ENCODE data around the gene TOE1.
A peak's percentile ranks its signal among the peaks of the same experiment; 100 is the strongest.
"Not testable (repeated sequence)": the region's sequence is repeated elsewhere in the genome, so short reads cannot be mapped to it uniquely, and the experiment has no call there.

Gene TOE1

DNA sequence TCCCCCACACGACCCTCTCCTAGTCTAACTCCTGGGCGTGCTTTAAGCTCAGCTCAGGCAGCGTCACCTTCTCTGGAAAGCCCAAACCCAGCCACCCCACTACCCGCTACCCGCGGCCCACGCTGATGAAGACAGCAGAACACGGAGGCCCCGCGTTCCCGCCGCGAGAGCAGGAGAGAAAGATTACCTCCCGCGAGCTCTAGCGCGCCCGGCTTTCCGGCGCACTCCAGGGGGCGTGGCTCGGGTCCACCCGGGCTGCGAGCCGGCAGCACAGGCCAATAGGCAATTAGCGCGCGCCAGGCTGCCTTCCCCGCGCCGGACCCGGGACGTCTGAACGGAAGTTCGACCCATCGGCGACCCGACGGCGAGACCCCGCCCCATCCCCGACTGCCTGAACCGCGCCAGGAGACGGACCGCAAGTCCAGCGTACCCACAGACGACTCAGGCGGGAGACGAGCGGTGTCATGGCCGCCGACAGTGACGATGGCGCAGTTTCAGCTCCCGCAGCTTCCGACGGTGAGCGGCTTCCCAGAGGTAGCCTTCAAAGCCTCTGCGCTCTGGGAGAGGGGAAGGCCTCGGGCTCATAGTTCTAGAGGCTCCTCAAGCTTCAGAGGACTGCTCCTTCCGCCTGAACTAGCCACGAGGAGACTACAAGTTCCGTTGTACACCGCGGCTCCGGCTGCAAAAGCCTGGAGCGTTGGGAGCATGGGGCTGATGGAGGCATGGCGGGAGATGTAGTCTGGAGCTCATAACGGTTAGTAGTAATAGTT, at the start of gene TOE1, which contains the start of gene MUTYH:
TSS of gene TOE1 (plus strand) at position 382 of the 770 bp plus-strand sequence. CDS start at position 465, 83 bp downstream.
TSS of gene MUTYH (minus strand) at position 652 of the 770 bp plus-strand sequence. CDS start 5,935 bp downstream, outside the sequence.
- peak; percentile 84 for DNase-seq (ENCODE audit: low read depth)

- not testable (repeated sequence) for DNase-seq (ENCODE audit: low read depth)
Observed at GRCh38 chr1:45291002-45291401, 49.0 kb upstream of the TOE1 start.

GRCh38 chr1:45291716-45292115, 48.3 kb upstream of the TOE1 start:
- no peak for DNase-seq (ENCODE audit: low read depth)

DNA sequence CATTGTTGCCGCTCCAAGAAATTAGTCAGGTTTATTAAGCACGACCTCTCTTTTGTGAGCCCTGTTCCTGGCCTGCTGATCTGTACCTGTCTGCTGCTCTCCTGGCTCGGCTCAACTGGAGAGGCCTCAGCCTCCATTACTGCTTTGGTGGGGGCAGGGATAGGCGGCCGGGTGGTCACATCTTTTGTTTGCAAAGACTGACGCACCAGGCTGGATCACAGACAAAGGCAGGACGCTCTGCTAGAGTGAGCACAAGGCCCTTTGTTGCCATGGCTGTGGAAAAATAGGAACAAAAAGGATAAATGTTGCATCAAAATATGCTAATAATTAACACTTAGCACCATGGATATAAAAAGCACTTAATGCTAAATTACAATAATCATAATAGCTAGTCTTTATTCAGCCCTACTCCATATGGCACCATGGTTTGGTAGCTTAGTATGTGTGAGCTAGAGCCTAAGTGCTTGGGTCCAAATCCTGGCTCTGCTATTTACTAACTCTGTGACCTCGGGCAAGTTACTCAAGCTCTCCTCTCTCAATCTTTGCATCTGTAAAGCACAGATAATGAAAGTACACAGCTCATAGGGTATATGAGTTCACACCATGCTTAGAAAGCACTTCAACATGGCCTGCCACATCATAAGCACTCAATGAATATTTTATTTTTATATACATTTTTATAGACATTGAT, 42.2 kb upstream of the TOE1 start:
- DNase-seq (ENCODE audit: low read depth), result no peak

GRCh38 chr1:45299296-45299695, 40.7 kb upstream of the TOE1 start:
- DNase-seq (ENCODE audit: low read depth), result no peak

DNA sequence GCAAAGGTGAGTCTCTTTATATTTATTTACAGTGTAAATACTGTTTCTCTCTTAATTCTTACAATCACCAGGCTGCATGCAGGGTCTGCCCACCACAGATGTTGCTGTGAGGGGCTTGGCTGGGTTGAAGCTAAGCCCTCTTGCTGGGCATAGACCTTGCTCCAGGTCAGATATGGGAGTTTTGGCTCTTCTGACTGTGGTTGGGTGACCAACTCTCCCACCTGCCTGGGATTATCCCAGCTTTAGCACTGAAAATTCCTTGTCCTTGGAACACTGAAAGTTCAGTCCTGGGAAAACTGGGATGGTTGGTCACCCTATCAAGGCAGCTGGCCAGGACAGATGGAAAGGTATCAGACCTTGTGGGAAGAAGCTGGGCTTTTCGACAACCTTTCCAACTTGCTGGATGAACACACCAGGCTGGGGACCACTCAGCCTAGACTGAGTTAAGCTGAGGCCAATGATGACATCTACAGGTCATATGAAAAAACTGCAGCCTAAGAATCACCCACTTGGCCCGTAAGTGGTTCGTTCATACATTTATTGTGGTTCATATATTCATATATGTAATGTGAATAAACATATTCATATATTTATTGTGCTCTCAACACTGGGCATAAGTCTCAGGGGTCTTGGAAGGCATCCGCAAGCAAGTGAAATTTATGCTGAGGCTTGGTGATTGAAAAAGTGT, 39.8 kb upstream of the TOE1 start:
- no peak for DNase-seq (ENCODE audit: low read depth)

- DNase-seq (ENCODE audit: low read depth), result no peak
Observed at GRCh38 chr1:45300669-45300997, 39.3 kb upstream of the TOE1 start.

DNA sequence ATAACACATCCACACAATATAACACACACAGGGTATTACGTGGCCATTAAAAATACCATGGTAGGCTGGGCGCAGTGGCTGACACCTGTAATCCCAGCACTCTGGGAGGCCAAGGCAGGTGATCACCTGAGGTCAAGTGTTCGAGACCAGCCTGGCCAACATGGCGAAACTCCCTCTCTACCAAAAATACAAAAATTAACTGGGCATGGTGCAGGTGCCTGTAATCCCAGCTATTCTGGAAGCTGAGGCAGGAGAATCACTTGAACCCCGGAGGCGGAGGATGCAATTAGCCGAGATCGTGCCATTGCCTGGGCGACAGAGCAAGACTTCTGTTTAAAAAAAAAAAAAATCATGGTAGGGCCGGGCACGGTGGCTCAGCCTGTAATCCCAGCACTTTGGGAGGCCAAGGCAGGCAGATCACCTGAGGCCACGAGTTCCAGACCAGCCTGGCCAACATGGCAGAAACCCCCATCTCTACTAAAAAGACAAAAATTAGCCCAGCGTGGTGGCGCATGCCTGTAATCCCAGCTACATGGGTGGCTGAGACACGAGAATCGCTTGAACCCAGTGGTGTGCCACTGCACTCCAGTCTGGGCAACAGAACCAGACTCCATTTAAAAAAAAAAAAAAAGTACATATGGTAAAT, 37.3 kb upstream of the TOE1 start:
- DNase-seq (ENCODE audit: low read depth), result no peak

DNA sequence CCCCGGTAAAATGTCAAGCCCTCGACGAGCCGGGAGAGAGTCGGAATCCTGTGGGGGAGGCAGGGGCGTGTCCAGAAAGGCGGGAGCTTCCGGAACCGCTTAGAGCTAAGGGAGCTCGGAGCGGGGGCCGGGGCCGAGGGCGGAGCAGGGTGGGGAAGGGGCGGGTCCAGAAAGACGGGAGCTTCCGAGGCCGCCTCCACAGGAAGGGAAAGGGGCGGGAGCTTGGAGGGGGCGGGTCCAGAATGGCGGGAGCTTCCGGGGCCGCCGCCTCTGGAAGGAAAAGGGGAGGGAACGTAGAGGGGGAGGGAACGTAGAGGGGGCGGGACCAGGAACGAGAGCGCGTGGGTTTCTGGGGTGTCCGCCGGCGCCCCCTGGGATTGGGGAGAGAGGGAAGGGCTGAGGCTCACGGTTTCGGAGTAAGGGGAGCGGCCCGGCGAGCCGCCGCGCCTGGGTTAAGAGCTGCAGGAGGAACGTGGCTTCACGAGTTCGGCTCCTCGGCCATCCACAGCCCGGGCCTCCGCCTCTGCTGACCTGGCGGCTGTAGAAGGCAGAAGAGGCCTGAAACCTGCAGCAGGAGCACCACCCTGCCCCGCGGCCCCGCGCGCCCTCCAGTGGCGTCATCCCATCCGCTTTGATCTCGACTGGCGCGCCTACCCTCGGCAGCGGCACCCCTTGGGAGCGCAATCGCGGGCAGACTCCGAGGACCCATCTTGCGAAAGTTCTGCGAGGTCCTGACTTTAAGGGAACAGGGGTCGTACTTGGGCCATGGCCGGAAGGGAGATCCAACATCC, 36.3 kb upstream of the TOE1 start:
- DNase-seq (ENCODE audit: low read depth), result peak; percentile 98

GRCh38 chr1:45304311-45305081, 35.5 kb upstream of the TOE1 start:
- no peak for DNase-seq (ENCODE audit: low read depth)

GRCh38 chr1:45305231-45305630, 34.7 kb upstream of the TOE1 start:
- no peak for DNase-seq (ENCODE audit: low read depth)

DNA sequence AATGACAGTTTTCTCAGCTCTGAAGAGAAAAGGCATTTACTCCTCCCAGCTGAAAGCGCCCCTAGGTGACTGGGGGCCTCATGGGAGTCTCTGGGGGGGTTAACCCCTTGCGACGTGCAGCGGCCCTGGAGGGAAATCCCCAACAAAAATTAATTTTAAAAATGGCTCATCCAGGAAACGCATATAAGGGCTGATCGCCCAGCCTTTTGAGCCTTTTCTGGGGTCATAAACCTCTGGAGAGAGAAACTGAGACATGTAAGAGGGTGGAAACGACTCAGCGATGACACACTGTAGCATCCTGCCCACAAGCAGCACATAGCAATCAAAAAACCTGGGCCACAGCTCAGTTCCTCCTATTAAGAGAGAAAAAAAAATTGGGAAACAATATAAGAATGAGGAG, 33.7 kb upstream of the TOE1 start:
- no peak for DNase-seq (ENCODE audit: low read depth)

DNA sequence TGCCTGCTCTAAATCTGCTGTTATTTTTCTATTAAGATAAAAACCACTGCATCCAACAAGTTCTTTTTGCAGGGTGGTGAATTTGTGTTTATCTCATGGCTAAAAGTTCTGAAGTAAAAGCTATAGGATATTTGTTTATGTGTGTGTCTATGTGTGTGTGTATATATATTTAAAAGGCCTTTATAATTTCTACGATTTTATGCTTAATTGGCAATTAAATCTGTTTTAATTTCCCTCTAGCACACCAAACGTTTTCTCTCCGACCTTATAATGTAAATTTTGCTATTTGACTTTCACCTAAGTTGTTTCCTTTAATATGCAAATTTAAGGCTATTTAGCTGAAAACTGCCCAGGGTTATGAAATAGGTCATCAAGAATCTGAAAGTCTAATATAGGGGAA, 33.1 kb upstream of the TOE1 start:
- DNase-seq (ENCODE audit: low read depth), result no peak

GRCh38 chr1:45314266-45314665, 25.7 kb upstream of the TOE1 start:
- no peak for DNase-seq (ENCODE audit: low read depth)

GRCh38 chr1:45317166-45317565, 22.8 kb upstream of the TOE1 start:
- no peak for DNase-seq (ENCODE audit: low read depth)

DNA sequence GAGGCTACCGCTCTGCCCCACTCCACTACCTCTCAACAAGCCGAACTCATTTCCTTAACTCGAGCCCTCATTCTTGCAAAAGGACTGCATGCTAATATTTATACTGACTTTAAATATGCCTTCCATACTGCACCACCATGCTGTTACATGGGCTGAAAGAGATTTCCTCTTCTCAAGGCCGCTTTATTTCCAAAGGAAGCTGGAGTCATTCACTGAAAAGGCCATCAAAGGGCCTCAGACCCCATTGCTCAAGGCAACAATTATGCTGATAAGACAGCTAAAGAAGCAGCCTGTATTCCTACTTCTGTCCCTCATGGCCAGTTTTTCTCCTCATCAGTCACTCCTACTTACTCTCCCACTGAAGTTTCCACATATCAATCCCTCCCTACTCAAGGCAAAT, 20.2 kb upstream of the TOE1 start:
- no peak for DNase-seq (ENCODE audit: low read depth)

- no peak for DNase-seq (ENCODE audit: low read depth)
Observed at GRCh38 chr1:45321444-45321843, 18.5 kb upstream of the TOE1 start.

- no peak for DNase-seq (ENCODE audit: low read depth)
Observed at GRCh38 chr1:45322486-45323040, 17.4 kb upstream of the TOE1 start.

- DNase-seq (ENCODE audit: low read depth), result no peak
Observed at GRCh38 chr1:45325851-45326506, 14.0 kb upstream of the TOE1 start.

Measured in activated T-cell treated with anti-CD3 and anti-CD28 coated beads for 1 hour (primary cell).